SKM-1 treated with dmso at 0.1 percent for 144 hours (cell line): ENCODE results near the gene STBD1.
"Not testable (repeated sequence)": the region's sequence is repeated elsewhere in the genome, so short reads cannot be mapped to it uniquely, and the experiment has no call there.

ENCODE experiments used
- DNase-seq: peaks from one replicate; lab custom pipeline; 2025; ENCODE audit not compliant: unreplicated experiment; lab: John Stamatoyannopoulos, UW

The STBD1 gene

DNA sequence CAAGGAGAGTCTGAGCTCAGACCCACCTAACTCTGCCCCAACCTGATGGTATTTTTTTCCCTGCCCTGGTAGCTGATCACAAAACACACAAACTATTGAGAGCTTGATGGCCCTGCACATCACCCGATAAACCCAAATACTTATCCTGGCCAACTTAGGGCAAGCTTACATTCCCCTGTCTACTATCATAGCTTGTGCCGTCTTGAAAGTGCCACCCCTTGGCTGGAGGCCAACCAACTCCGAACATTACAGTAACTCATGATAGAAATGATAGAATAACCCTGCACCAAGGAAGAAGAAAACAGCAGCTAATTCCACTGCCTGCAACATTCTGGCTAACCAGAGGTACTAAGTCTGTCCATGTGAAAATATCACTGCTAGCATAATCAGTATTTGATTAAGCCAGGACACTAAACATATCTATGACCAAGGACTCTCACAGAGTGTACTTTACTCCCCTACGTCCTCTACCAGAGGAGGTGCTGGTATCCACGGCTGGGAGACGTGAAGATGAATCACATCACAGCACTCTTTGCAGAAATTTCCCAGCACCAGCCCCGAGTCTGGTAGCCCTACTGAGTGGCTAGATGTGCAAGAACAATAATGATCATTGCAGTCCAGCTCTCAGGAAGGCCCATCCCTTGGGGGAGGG is 8.9 kb downstream of the STBD1 start:
- no peak for DNase-seq

DNA sequence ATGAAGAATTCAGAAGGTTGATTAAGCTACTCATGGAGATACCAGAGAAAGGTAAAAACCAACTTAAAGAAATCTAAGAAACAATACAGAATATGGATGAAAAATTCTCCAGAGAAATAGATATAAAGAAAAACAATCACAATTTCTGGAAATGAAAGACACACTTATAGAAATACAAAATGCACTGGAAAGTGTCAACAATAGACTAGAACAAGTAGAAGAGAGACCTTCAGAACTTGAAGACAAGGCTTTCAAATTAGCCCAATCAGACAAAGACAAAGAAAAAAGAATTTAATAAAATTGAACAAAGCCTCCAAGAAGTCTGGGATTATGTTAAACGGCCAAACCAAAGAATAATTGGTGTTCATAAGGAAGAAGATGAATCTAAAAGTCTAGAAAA is 9.6 kb downstream of the STBD1 start:
- DNase-seq: no peak

DNA sequence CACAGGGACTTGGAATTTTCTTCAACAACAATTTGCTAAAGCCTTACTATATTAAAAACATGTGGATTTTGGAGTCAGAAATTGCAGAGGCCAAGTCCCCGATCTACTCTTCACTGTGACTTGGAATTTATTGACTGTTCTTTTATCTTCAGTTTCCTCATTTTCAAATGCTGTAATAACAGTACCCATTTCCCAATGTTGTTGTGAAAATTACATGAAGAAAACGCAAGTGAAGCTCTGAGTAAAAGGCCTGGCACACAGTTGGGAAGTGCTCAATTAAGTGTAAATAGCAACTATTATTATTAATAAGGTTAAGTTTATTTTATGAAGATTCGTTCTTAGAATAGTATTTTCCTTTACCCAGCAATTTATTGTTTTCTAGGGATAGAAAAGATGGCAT is 15.7 kb downstream of the STBD1 start:
- DNase-seq: peak; percentile 18

DNA sequence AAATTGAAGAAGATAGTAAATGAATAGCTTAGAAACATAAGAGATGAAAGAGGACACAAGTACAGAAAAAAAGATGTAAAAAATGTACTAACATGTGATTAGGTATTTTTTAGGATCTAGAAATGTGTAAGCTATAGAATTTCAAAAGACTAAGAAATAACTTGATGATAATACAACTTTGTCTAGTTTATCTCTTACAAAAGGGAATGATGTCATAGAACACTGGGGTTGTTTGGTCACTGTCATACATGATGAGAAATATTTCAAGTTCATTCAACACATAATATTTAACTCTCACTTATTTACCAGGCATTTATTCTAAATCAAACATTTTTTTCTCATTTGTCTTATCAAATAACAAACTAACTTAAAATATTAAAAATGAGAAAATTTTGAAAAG is 18.5 kb downstream of the STBD1 start:
- no peak for DNase-seq

DNA sequence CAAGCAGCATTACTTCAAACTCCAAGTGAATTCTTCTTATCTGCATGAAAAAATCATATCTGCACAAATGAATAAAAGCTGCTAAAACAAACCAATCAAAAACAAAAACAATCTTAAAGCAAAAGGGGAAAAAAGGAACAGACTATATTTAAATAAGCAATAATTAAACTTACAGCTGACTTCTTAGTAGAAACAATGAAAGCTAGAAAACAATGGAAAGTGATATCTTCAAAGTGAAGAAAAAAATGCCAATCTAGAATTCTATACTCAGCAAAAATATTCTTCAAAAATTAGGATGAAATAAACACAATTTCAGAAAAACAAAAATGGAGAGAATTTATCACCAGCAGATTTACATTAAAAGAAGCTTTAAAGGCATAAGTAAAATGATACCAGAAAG is 20.0 kb downstream of the STBD1 start:
- DNase-seq: peak; percentile 24

DNA sequence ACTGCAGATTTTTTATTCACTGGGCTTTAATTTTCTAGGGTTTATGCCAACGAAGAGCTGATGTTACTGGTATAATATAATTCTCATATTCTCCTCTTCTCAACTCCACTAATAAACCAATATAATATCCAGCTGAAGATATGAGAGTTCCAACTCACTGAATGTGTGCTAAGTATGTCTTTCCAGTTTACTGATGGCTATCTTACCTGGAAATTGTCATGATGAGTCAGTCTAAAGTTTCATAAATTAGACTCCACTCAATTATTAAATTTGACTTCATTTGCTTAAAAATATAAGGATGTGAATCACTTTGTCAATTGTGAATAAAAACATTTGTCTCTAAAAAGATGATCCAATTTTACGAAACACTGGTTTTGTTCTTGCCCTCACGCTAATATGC is 28.4 kb downstream of the STBD1 start:
- no peak for DNase-seq

DNA sequence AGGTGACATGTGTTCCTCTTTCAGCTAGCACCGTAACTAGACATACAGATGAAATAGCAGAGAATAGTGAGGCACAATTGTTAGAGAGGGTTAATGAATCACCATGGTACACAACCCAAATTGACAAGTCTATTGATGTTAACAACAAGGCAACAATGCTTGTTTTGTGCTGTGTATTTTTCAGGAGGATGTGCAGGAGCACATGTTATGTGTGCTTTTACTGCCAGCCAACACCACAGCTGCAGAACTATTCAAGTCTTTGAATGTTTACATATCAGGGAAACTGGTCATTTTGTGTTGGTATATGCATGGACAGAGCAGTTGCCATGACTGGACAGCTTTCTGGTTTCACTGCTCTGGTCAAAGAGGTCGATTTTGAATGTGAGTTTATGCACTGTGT is 32.8 kb downstream of the STBD1 start:
- DNase-seq: no peak

DNA sequence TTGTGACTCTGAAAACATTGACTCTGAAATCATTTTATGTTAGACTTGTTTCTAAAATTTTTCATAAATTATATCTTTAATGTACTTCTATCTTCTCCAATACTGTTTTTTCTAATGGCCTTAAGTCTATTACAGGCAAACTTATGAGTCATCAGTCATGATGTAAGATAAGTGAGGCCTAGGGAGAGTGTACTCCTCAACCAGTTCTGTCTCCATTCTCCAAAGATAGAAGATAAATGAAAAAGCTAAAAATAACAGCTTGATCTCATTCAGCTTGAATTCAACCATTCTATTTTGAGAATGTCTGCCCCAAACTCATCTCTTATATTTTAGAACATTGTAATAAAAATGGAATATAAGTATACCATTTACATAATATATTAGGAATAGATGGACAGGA is 34.5 kb downstream of the STBD1 start:
- peak; percentile 22 for DNase-seq

DNA sequence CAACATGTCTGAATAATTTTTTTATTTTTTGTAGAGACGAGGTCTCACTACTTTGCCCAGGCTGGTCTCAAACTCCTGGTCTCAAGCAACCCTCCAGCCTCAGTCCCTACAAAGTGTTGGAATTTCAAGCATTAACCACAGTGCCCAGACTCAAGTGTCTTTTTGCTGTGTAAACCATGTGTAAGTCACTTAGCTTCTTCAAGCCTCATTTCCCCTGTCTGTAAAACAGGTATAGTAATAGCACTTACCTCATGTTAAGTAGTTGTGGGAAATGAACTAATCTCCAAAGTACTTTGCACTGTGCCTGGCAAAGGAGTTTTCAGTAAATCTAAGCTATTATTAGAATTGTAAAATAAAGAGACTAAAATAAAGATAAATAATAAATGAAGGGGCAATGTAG is 35.7 kb downstream of the STBD1 start:
- DNase-seq: no peak

DNA sequence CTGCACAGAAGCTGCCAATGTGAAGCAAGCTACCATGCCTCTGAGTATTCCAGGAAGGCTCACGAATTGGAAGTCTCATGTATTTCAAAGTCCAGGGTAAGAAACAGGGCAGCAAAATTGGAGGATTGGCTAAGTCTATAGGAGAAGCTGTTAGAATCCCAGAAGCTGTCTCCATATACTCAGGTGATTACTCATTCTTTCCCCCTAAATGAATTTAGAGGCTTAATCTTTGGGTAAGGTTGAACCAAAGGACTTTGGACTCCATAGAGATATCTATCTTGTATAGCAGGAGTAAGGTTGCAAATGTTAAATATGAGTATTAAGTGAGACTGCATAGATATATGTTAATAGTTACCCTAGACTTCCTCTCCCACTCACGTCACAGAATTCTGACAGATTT is 36.3 kb downstream of the STBD1 start:
- no peak for DNase-seq

DNA sequence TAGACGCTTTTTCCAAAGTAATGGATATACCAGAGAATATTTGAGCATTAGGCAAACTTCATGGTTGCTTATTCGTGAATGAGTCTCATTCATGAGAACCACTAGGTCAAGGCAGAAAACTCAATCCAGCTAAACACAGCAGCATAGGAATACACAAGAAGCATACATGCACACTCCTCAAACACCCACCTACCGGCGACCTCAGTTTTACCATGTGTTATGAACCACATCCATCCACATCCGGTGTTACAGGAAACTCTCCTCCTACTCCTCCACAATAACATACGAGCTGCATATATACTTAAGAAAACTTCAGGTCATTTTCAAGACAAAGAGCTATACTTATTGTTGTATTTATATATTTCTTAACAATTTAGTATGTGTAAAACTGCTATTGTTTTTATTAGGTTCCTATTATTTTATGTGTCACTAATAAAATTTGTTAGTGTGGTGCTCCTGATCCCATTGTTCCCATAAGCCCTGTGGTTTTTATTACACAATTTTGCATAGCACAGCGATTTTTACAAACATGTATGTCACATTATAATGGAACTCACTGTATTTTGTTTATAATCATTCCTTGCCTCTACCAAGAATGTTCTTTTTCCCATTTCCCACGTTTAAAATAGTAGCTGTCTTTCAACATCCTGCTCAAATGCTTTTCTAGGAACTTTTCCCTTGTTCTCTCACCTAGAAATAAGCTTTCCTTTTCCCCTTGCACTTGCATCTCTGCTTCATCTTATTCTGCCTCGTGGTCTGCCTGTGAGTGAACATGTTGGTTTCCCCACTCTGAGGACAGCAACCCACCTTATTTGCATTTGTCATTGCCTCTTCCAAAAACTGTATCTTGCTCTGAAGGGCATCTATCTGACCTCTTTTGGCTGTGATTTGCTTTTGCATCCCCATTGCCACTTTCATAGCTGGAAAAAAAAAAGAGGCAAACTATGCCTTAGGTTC is 48.3 kb downstream of the STBD1 start:
- no peak for DNase-seq

DNA sequence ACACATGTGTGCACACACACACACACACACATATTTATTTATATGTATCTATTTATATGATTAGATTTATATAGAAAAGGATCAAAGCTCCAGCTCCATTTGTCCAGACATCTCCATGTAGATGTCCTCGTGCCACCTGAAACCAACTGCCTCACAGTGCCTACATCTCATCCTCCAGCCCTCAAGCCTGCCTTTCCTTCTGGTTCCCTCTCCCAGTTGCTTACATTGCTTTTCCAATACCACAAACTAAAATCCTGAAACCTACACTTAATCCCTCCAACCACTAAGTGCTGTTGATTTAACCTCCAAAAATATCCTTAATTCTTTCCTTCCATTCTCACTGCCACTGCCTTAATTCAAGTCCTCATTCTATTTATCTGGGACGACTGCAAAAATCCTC is 51.4 kb downstream of the STBD1 start:
- DNase-seq: no peak

DNA sequence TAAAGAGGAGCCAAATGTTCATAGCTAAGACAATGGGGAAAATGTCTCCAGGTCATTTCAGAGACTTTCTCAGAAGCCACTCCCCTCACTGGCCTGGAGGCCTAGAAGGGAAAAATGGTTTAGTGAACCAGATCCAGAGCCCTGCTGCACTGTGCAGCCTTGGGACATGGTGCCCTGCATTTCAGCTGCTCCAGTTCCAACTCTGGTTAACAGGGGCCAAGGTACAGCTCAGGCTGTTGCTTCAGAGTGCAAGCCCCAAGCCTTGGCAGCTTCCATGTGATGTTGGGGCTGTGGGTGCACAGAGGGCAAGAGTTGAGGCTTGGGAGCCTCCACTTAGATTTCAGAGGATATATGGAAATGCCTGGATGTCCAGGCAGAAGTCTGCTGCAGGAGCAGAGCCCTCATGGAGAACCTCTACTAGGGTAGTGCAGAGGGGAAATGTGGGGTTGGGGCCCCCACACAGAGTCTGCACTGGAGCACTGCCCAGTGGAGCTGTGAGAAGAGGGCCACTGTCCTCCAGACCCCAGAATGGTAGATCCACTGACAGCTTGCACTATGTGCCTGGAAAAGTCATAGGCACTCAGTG is 53.4 kb downstream of the STBD1 start:
- not testable (repeated sequence) for DNase-seq
